ENCODE data around the gene EDDM3A. TPM values are rescaled to one million over a fixed set of nuclear protein-coding genes. Genes with fewer than 3 reads are reported as not detected.

The EDDM3A gene
- total RNA-seq, 3 donors from 2014 or later, result not detected

GRCh38 chr14:20775043-20775442 lies 29.4 kb downstream of the EDDM3A start:
- DNase-seq (ENCODE audit: low spot score in 2 of 2), result no peak
- H3K9me3 ChIP-seq, result no peaks in the 10 kb centered on the region
- TF ChIP-seq CTCF (IDR thresholded peaks at IDR 0.05) (no peak), POLR2A (IDR thresholded peaks at IDR 0.05) (no peak), POLR2AphosphoS5 (IDR thresholded peaks at IDR 0.05) (no peak)
- intact Hi-C loops (cut with DNase I; ENCODE audit: low total_unique reads), result no loop called here
- peak overlapping the region in 1 of 2 donors; percentile 9 for H3K27ac ChIP-seq
- no peaks in the 10 kb centered on the region for H3K27me3 ChIP-seq
- H3K36me3 ChIP-seq, result no peaks in the 10 kb centered on the region
- H3K4me1 ChIP-seq, result no peaks in the 10 kb centered on the region
- H3K4me3 ChIP-seq, result no peak overlapping the region

GRCh38 chr14:20775901-20776300 lies 30.2 kb downstream of the EDDM3A start:
- Histone ChIP-seq H3K4me1 (no peaks in the 10 kb centered on the region), H3K4me3 (no peak overlapping the region), H3K27me3 (no peaks in the 10 kb centered on the region), H3K9me3 (no peaks in the 10 kb centered on the region), H3K36me3 (no peaks in the 10 kb centered on the region), H3K27ac (no peak overlapping the region)
- intact Hi-C loops (cut with DNase I; ENCODE audit: low total_unique reads), result no loop called here
- no peak for DNase-seq (ENCODE audit: low spot score in 2 of 2)
- TF ChIP-seq CTCF (IDR thresholded peaks at IDR 0.05), result no peak
- TF ChIP-seq POLR2A (IDR thresholded peaks at IDR 0.05), result no peak
- no peak for TF ChIP-seq POLR2AphosphoS5 (IDR thresholded peaks at IDR 0.05)

- no peak for DNase-seq (ENCODE audit: low spot score in 2 of 2)
- no peaks in the 10 kb centered on the region for H3K27me3 ChIP-seq
- H3K4me1 ChIP-seq, result no peaks in the 10 kb centered on the region
- H3K9me3 ChIP-seq, result no peaks in the 10 kb centered on the region
- TF ChIP-seq POLR2AphosphoS5 (IDR thresholded peaks at IDR 0.05) (no peak), CTCF (IDR thresholded peaks at IDR 0.05) (no peak), POLR2A (IDR thresholded peaks at IDR 0.05) (no peak)
- intact Hi-C loops (cut with DNase I; ENCODE audit: low total_unique reads), result no loop called here
- no peaks in the 10 kb centered on the region for H3K36me3 ChIP-seq
- H3K27ac ChIP-seq, result peak overlapping the region in 1 of 2 donors; percentile 40
- peak overlapping the region; percentile 26 to 33 (median 26) for H3K4me3 ChIP-seq
Measured at GRCh38 chr14:20781803-20782202, 36.1 kb downstream of the EDDM3A start.

- no peaks in the 10 kb centered on the region for H3K4me1 ChIP-seq
- peak overlapping the region in 2 of 3 donors; percentile 26 for H3K4me3 ChIP-seq
- no peaks in the 10 kb centered on the region for H3K27me3 ChIP-seq
- intact Hi-C loops (cut with DNase I; ENCODE audit: low total_unique reads), result no loop called here
- no peak for DNase-seq (ENCODE audit: low spot score in 2 of 2)
- H3K9me3 ChIP-seq, result no peaks in the 10 kb centered on the region
- peak overlapping the region; percentile 30 to 40 for H3K27ac ChIP-seq
- H3K36me3 ChIP-seq, result no peaks in the 10 kb centered on the region
- TF ChIP-seq CTCF (IDR thresholded peaks at IDR 0.05) (no peak), POLR2A (IDR thresholded peaks at IDR 0.05) (no peak), POLR2AphosphoS5 (IDR thresholded peaks at IDR 0.05) (no peak)
Measured at GRCh38 chr14:20782280-20782890, 36.7 kb downstream of the EDDM3A start.

- H3K4me1 ChIP-seq, result no peaks in the 10 kb centered on the region
- no peaks in the 10 kb centered on the region for H3K36me3 ChIP-seq
- H3K4me3 ChIP-seq, result no peak overlapping the region
- H3K27me3 ChIP-seq, result no peaks in the 10 kb centered on the region
- H3K27ac ChIP-seq, result no peak overlapping the region
- TF ChIP-seq CTCF (IDR thresholded peaks at IDR 0.05) (no peak), POLR2AphosphoS5 (IDR thresholded peaks at IDR 0.05) (no peak), POLR2A (IDR thresholded peaks at IDR 0.05) (no peak)
- DNase-seq (ENCODE audit: low spot score in 2 of 2), result no peak
- no peaks in the 10 kb centered on the region for H3K9me3 ChIP-seq
- intact Hi-C loops (cut with DNase I; ENCODE audit: low total_unique reads), result no loop called here
Measured at GRCh38 chr14:20787025-20787424, 41.3 kb downstream of the EDDM3A start.

Measured in breast epithelium (tissue), 4 donors.